ENCODE results near the gene DDIT3. TPM values are rescaled to one million over a fixed set of nuclear protein-coding genes. Genes with fewer than 3 reads are reported as not detected.

Gene DDIT3
- total RNA-seq, 2 experiments from 2014 or later, result 32.3 to 42.7 TPM

DNA sequence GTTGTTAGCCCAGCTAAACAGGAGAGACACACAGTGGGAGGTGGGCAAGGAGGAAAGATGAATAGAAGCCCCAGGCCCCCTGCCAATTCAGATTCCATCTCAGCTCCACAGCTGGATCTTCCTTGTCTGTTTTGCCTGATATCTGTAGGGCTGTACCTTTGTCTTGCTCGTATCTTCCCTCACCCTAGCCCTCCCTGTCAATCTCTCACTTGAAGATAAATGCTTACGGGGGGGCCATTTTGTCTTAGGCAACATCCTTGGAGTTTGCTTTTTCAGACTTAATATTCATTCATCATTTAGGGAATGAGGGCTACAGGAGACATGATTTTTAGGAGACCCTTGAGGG, 32.0 kb upstream of the DDIT3 start:
- H3K27ac ChIP-seq (ENCODE audit: low read depth, low read length, poor library complexity, severe bottlenecking), result no peak overlapping the region
- DNase-seq (ENCODE audit: low spot score), result no peak
- intact Hi-C loops (cut with micrococcal nuclease; ENCODE audit: unreplicated experiment), result no loop called here
- no peaks in the 10 kb centered on the region for H3K36me3 ChIP-seq (ENCODE audit: insufficient read depth, low read length)
- no peak overlapping the region for H2AFZ ChIP-seq (ENCODE audit: low read length)
- H3K9me2 ChIP-seq (ENCODE audit: insufficient read depth, low read length), result no peaks in the 10 kb centered on the region
- no peak overlapping the region for H3K4me3 ChIP-seq (ENCODE audit: low read depth, low read length, poor library complexity, severe bottlenecking)
- POLR2A ChIA-PET, result interaction anchor here (0.7 kb wide), 1 partner anchor 31 kb away, joined by 3 read pairs; no protein-coding TSS in a partner anchor
- BruUV-seq (replicated peaks), result no TSS peak
- no peaks in the 10 kb centered on the region for H3K79me2 ChIP-seq (ENCODE audit: insufficient read depth, low read depth, low read length)
- H3K4me2 ChIP-seq (ENCODE audit: low read length), result no peak overlapping the region
- peaks cover 5% of the 10 kb centered on the region for H3K4me1 ChIP-seq (ENCODE audit: insufficient read depth, low read length, poor library complexity, severe bottlenecking)
- TF ChIP-seq CTCF (conservative IDR thresholded peaks at IDR 0.05; ENCODE audit: low read length), result no peak
- no peak for TF ChIP-seq EZH2phosphoT487 (IDR thresholded peaks at IDR 0.05; ENCODE audit: borderline replicate concordance, low read depth, low read length)
- no peaks in the 10 kb centered on the region for H4K20me1 ChIP-seq (ENCODE audit: insufficient read depth, low read length)
- CTCF ChIA-PET (ENCODE audit: unreplicated experiment), result no interaction called here
- no peaks in the 10 kb centered on the region for H3K9me3 ChIP-seq (ENCODE audit: low read length)

- intact Hi-C loops (cut with micrococcal nuclease; ENCODE audit: unreplicated experiment), result no loop called here
- no peaks in the 10 kb centered on the region for H3K9me3 ChIP-seq (ENCODE audit: low read length)
- no peak overlapping the region for H3K4me3 ChIP-seq (ENCODE audit: low read depth, low read length, poor library complexity, severe bottlenecking)
- no peak for TF ChIP-seq CTCF (conservative IDR thresholded peaks at IDR 0.05; ENCODE audit: low read length)
- TF ChIP-seq EZH2phosphoT487 (IDR thresholded peaks at IDR 0.05; ENCODE audit: borderline replicate concordance, low read depth, low read length), result no peak
- no peak for DNase-seq (ENCODE audit: low spot score)
- CTCF ChIA-PET (ENCODE audit: unreplicated experiment), result no interaction called here
- POLR2A ChIA-PET, result interaction anchor here (0.6 to 0.7 kb wide), 2 partner anchors 15 to 31 kb away, joined by 3 to 6 read pairs; no protein-coding TSS in a partner anchor
- H4K20me1 ChIP-seq (ENCODE audit: insufficient read depth, low read length), result no peaks in the 10 kb centered on the region
- H3K79me2 ChIP-seq (ENCODE audit: insufficient read depth, low read depth, low read length), result peaks cover 2% of the 10 kb centered on the region; the same call in 1 of the 2 replicates
- H3K36me3 ChIP-seq (ENCODE audit: insufficient read depth, low read length), result no peaks in the 10 kb centered on the region
- no peak overlapping the region for H2AFZ ChIP-seq (ENCODE audit: low read length)
- no peaks in the 10 kb centered on the region for H3K9me2 ChIP-seq (ENCODE audit: insufficient read depth, low read length)
- H3K27ac ChIP-seq (ENCODE audit: low read depth, low read length, poor library complexity, severe bottlenecking), result no peak overlapping the region
- no peak overlapping the region for H3K4me2 ChIP-seq (ENCODE audit: low read length)
- BruUV-seq (replicated peaks), result no TSS peak
- peaks cover 6% of the 10 kb centered on the region for H3K4me1 ChIP-seq (ENCODE audit: insufficient read depth, low read length, poor library complexity, severe bottlenecking)
Observed at GRCh38 chr12:57551637-57552305, 31.5 kb upstream of the DDIT3 start.
